ENCODE measurements around the gene TAS2R60. TPM values are rescaled to one million over a fixed set of nuclear protein-coding genes. Genes with fewer than 3 reads are reported as not detected.

The TAS2R60 gene
- polyA plus RNA-seq, 1 of the 3 experiments (the other 2 are of a cell fraction): not detected

DNA sequence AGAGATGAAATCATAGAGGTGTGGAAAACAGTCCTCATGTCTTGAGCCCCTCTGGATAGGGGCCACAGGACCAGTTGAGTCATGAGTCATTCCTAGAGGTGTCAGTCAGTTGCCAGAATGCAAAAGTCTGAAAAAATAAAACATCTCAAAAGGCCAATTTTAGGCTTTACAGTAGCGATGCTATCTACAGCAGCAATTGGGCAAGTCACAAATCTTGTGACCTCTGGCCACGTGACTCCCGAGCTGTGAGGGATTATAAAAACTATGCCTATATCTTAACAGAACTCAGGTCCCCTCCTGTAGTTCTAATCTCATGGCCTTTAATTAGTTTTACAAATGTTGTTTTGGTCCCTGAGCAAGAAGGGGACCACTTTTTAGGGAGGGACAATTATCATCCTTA, 18.8 kb downstream of the TAS2R60 start (continued):
- no peak for TF ChIP-seq SIN3A (IDR thresholded peaks at IDR 0.05; ENCODE audit: borderline replicate concordance, low read depth, low read length)

DNA sequence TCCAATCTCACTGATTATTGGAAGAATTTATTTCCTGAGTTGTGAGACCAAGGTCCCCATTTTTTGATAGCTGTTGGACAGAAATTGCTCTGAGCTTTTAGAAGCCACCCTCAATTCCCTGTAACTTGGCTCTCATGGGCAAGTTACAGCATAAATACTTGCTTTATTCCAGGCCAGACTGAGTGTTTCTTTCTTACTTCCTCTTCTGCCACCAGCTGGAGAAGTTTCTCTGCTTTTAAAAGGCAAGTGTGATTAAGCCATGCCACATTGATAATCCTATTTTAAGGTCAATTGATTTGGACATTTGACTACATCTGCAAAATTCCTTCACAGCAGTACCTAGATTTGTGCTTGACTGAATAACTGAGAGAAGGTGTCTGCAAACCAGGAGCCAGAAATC, 20.3 kb downstream of the TAS2R60 start:
- H3K9ac ChIP-seq: no peak overlapping the region
- no peaks in the 10 kb centered on the region for H3K9me2 ChIP-seq
- no peak overlapping the region for H2AFZ ChIP-seq (ENCODE audit: low read depth)
- H3K4me3 ChIP-seq (ENCODE audit: low read depth in 2 of 2, low read length in 1 of 2): no peak overlapping the region
- no peaks in the 10 kb centered on the region for H4K20me1 ChIP-seq (ENCODE audit: insufficient read depth)
- no peak overlapping the region for H3K4me2 ChIP-seq
- H3K4me1 ChIP-seq (ENCODE audit: control insufficient read depth in 1 of 2, insufficient read depth in 2 of 2, low read depth in 1 of 2, low read length in 1 of 2): peaks cover 0 to 2% of the 10 kb centered on the region in 2 experiments; a peak in 1 of 4 replicates
- DNase-seq: no peak
- no peak overlapping the region for H3K27ac ChIP-seq (ENCODE audit: low read depth in 2 of 2, low read length in 1 of 2)
- H3K27me3 ChIP-seq (ENCODE audit: insufficient read depth): no peaks in the 10 kb centered on the region
- peaks cover 15% of the 10 kb centered on the region for H3F3A ChIP-seq (replicated peaks; ENCODE audit: insufficient read depth)
- H3K9me3 ChIP-seq: 0 out of 2 replicates have a peak, but pooled peaks cover 15% of the 10 kb centered on the region
- ChIA-PET POLR2A (no interaction called here), CTCF (interaction anchor here (1.3 kb wide), 1 partner anchor 223 kb away, joined by 3 read pairs; no protein-coding TSS in a partner anchor)
- no peak for TF ChIP-seq EP300 (IDR thresholded peaks at IDR 0.05; ENCODE audit: borderline replicate concordance in 1 of 2, low read depth in 1 of 2, low read length in 1 of 2)
- TF ChIP-seq, protein P1, sequence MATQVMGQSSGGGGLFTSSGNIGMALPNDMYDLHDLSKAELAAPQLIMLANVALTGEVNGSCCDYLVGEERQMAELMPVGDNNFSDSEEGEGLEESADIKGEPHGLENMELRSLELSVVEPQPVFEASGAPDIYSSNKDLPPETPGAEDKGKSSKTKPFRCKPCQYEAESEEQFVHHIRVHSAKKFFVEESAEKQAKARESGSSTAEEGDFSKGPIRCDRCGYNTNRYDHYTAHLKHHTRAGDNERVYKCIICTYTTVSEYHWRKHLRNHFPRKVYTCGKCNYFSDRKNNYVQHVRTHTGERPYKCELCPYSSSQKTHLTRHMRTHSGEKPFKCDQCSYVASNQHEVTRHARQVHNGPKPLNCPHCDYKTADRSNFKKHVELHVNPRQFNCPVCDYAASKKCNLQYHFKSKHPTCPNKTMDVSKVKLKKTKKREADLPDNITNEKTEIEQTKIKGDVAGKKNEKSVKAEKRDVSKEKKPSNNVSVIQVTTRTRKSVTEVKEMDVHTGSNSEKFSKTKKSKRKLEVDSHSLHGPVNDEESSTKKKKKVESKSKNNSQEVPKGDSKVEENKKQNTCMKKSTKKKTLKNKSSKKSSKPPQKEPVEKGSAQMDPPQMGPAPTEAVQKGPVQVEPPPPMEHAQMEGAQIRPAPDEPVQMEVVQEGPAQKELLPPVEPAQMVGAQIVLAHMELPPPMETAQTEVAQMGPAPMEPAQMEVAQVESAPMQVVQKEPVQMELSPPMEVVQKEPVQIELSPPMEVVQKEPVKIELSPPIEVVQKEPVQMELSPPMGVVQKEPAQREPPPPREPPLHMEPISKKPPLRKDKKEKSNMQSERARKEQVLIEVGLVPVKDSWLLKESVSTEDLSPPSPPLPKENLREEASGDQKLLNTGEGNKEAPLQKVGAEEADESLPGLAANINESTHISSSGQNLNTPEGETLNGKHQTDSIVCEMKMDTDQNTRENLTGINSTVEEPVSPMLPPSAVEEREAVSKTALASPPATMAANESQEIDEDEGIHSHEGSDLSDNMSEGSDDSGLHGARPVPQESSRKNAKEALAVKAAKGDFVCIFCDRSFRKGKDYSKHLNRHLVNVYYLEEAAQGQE (IDR thresholded peaks at IDR 0.05; ENCODE audit: low read depth, low read length): no peak
- no peak for TF ChIP-seq FOXJ3 (CRISPR knock-in tag; IDR thresholded peaks at IDR 0.05)
- no peak for TF ChIP-seq GATA2 (CRISPR knock-in tag; IDR thresholded peaks at IDR 0.05)
- no peak for TF ChIP-seq MXI1 (IDR thresholded peaks at IDR 0.05; ENCODE audit: low read depth, low read length)
- TF ChIP-seq NRF1 (IDR thresholded peaks at IDR 0.05; ENCODE audit: low read depth, low read length): no peak
- no peak for TF ChIP-seq TAF1 (IDR thresholded peaks at IDR 0.05; ENCODE audit: borderline replicate concordance, low read depth, low read length)
- TF ChIP-seq, protein P2, sequence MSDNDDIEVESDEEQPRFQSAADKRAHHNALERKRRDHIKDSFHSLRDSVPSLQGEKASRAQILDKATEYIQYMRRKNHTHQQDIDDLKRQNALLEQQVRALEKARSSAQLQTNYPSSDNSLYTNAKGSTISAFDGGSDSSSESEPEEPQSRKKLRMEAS (IDR thresholded peaks at IDR 0.05; ENCODE audit: low read depth): no peak
- no peak for TF ChIP-seq CHD2 (IDR thresholded peaks at IDR 0.05; ENCODE audit: low read length, partially characterized antibody)
- TF ChIP-seq, protein P3, sequence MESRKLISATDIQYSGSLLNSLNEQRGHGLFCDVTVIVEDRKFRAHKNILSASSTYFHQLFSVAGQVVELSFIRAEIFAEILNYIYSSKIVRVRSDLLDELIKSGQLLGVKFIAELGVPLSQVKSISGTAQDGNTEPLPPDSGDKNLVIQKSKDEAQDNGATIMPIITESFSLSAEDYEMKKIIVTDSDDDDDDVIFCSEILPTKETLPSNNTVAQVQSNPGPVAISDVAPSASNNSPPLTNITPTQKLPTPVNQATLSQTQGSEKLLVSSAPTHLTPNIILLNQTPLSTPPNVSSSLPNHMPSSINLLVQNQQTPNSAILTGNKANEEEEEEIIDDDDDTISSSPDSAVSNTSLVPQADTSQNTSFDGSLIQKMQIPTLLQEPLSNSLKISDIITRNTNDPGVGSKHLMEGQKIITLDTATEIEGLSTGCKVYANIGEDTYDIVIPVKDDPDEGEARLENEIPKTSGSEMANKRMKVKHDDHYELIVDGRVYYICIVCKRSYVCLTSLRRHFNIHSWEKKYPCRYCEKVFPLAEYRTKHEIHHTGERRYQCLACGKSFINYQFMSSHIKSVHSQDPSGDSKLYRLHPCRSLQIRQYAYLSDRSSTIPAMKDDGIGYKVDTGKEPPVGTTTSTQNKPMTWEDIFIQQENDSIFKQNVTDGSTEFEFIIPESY (IDR thresholded peaks at IDR 0.05; ENCODE audit: borderline replicate concordance, low read depth): no peak
- TF ChIP-seq SMC3 (IDR thresholded peaks at IDR 0.05; ENCODE audit: low read depth, low read length): no peak
- no peak for TF ChIP-seq POLR2AphosphoS5 (IDR thresholded peaks at IDR 0.05; ENCODE audit: low read depth, low read length)
- TF ChIP-seq NFIC (IDR thresholded peaks at IDR 0.05; ENCODE audit: borderline replicate concordance): no peak
- no peak for TF ChIP-seq SIN3A (IDR thresholded peaks at IDR 0.05; ENCODE audit: borderline replicate concordance, low read depth, low read length)
- H3K36me3 ChIP-seq (replicated peaks in 1 of 2; ENCODE audit: control insufficient read depth in 1 of 2, insufficient read depth in 2 of 2, low read length in 1 of 2): peaks cover 0 to 5% of the 10 kb centered on the region in 2 experiments
- no peaks in the 10 kb centered on the region for H3K79me2 ChIP-seq (ENCODE audit: insufficient read depth)
